GM23338 (cell line): Measurements from ENCODE around the gene PBX3.

Experiments
- CREB1 ChIP-seq: fragments of 250-450 bp; sonication (Bioruptor Pico); IDR thresholded peaks from 2 replicates; pipeline ENCODE4 v1.5.0; 2020; ENCODE audit warnings: low read depth, mild to moderate bottlenecking, moderate library complexity
- CTCF ChIP-seq, 2 experiments: fragments of 200-600 bp in 1 of 2; sonication (generic) in 1 of 2; conservative IDR thresholded peaks; 2 replicates each; pipeline versions ENCODE4 v1.5.1 to v1.6.1; 2016 to 2017; ENCODE audit warnings: antibody characterized with exemption in 2 of 2, low read depth in 2 of 2, mild to moderate bottlenecking in 2 of 2, moderate library complexity in 1 of 2
- JUNB ChIP-seq: IDR thresholded peaks from one replicate; pipeline ENCODE4 v1.6.1; 2016; ENCODE audit warnings: antibody characterized with exemption; ENCODE audit not compliant: unreplicated experiment
- ZNF462 ChIP-seq: fragments of 250-450 bp; sonication (Bioruptor Pico); IDR thresholded peaks from 2 replicates; pipeline ENCODE4 v1.5.0; 2020; ENCODE audit warnings: mild to moderate bottlenecking, moderate library complexity

- no peak for TF ChIP-seq CREB1 (CRISPR knock-in tag)
- TF ChIP-seq CTCF (conservative IDR thresholded peaks at IDR 0.05; ENCODE audit: low read depth in 2 of 2) = no peak
- no peak for TF ChIP-seq ZNF462 (CRISPR knock-in tag)
- TF ChIP-seq JUNB = no peak
These were observed 248.5 kb downstream of the PBX3 start for GRCh38 chr9:125995706-125996105.
